DND-41 (cell line): ENCODE measurements around the gene IRF1.

Source experiments
- ATAC-seq: fragments of 200-7000 bp; cut with Tn5 transposase; 3 replicates; pipeline ENCODE4 v1.9.1; 2021; ENCODE audit warnings: low read depth; ENCODE audit not compliant: insufficient read depth
- DNase-seq: peaks from one replicate; pipeline ENCODE4 v3.0.0-alpha.2; 2020
- H2AFZ ChIP-seq: 2 replicates; pipeline ENCODE4 v1.6.0; 2012; ENCODE audit warnings: low read depth, low read length
- H3K27ac ChIP-seq: 2 replicates; pipeline ENCODE4 v1.5.1; 2012; ENCODE audit warnings: low read length, inconsistent platforms
- H3K27me3 ChIP-seq: fragments of 200-600 bp; sonication (generic); 2 replicates; pipeline ENCODE4 v1.6.0; 2012; ENCODE audit warnings: low read length, mild to moderate bottlenecking, inconsistent platforms; ENCODE audit not compliant: insufficient read depth, poor library complexity
- H3K36me3 ChIP-seq: 2 replicates; pipeline ENCODE4 v1.5.1; 2012; ENCODE audit warnings: low read length, inconsistent platforms; ENCODE audit not compliant: insufficient read depth
- H3K4me1 ChIP-seq: 2 replicates; pipeline ENCODE4 v1.5.1; 2012; ENCODE audit warnings: mild to moderate bottlenecking, low read length; ENCODE audit not compliant: insufficient read depth
- H3K4me2 ChIP-seq: 2 replicates; pipeline ENCODE4 v1.6.0; 2012; ENCODE audit warnings: mild to moderate bottlenecking, moderate library complexity, low read length, inconsistent platforms; ENCODE audit not compliant: insufficient read depth
- H3K4me3 ChIP-seq, 2 experiments: fragments of 200-600 bp in 1 of 2; shearing (Covaris generic) in 1 of 2; 2 replicates each; pipeline ENCODE4 v1.5.1; 2012 to 2016; ENCODE audit warnings: inconsistent platforms in 2 of 2, low read length in 2 of 2, mild to moderate bottlenecking in 2 of 2, low read depth in 1 of 2, moderate library complexity in 1 of 2
- H3K79me2 ChIP-seq: 2 replicates; pipeline ENCODE4 v1.6.0; 2012; ENCODE audit warnings: low read length, inconsistent platforms; ENCODE audit not compliant: insufficient read depth
- H3K9ac ChIP-seq: 2 replicates; pipeline ENCODE4 v1.6.0; 2012; ENCODE audit warnings: low read depth, mild to moderate bottlenecking, inconsistent platforms, low read length, moderate library complexity
- H3K9me3 ChIP-seq: 2 replicates; pipeline ENCODE4 v1.5.1; 2012; ENCODE audit warnings: low read length, moderate library complexity, mild to moderate bottlenecking, inconsistent platforms; ENCODE audit not compliant: insufficient read depth, severe bottlenecking
- H4K20me1 ChIP-seq: 2 replicates; pipeline ENCODE4 v1.6.0; 2012; ENCODE audit warnings: low read length; ENCODE audit not compliant: insufficient read depth
- EZH2 ChIP-seq: IDR thresholded peaks from 3 replicates; pipeline ENCODE4 v1.6.1; 2012; ENCODE audit warnings: borderline replicate concordance, low read depth, mild to moderate bottlenecking, moderate library complexity, low read length, inconsistent platforms; ENCODE audit not compliant: severe bottlenecking
- TF ChIP-seq, protein P1 (sequence below): IDR thresholded peaks from 2 replicates; pipeline ENCODE4 v1.5.1; 2012; ENCODE audit warnings: borderline replicate concordance, low read length, moderate library complexity, mild to moderate bottlenecking; ENCODE audit not compliant: poor library complexity, severe bottlenecking; ENCODE audit errors: extremely low read depth

The IRF1 gene

DNA sequence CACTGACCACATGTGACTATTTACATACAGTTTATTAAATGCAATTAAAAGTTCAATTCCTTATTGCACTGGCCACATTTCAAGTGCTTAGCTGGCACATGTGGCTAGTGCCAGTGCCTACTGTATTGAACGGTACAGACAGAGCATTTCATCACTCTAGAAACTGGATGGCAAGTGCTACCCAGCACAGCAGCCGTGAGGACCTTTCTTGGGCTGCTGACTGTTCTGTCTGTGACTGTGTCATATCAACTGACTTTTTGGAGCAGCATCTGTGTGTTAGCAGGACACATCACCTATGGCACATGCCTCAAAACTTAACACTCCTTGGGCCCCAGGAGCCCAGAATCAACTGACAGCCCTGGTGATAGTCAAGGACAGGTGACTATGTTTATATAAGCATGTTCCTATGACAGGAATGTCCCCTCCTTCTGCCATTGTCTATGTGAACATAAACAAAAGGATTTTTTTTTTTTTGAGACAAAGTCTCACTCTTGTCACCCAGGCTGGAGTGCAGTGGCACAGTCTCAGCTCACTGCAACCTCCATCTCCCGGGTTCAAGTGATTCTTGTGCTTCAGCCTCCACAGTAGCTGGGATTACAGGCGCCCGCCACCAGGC is 8.9 kb downstream of the IRF1 start:
- peaks cover 39% of the 10 kb centered on the region for H4K20me1 ChIP-seq
- H3K27ac ChIP-seq: peak overlapping the region; percentile 71
- no peak overlapping the region for H3K9ac ChIP-seq
- DNase-seq: peak; percentile 37
- peak; percentile 22 for ATAC-seq
- peaks cover 62% of the 10 kb centered on the region for H3K36me3 ChIP-seq
- H3K4me2 ChIP-seq: no peak overlapping the region
- H3K4me3 ChIP-seq: no peak overlapping the region
- no peaks in the 10 kb centered on the region for H3K27me3 ChIP-seq
- H3K9me3 ChIP-seq: no peaks in the 10 kb centered on the region
- H2AFZ ChIP-seq: no peak overlapping the region
- H3K4me1 ChIP-seq: peaks cover 36% of the 10 kb centered on the region
- TF ChIP-seq EZH2: no peak
- TF ChIP-seq, protein P1, sequence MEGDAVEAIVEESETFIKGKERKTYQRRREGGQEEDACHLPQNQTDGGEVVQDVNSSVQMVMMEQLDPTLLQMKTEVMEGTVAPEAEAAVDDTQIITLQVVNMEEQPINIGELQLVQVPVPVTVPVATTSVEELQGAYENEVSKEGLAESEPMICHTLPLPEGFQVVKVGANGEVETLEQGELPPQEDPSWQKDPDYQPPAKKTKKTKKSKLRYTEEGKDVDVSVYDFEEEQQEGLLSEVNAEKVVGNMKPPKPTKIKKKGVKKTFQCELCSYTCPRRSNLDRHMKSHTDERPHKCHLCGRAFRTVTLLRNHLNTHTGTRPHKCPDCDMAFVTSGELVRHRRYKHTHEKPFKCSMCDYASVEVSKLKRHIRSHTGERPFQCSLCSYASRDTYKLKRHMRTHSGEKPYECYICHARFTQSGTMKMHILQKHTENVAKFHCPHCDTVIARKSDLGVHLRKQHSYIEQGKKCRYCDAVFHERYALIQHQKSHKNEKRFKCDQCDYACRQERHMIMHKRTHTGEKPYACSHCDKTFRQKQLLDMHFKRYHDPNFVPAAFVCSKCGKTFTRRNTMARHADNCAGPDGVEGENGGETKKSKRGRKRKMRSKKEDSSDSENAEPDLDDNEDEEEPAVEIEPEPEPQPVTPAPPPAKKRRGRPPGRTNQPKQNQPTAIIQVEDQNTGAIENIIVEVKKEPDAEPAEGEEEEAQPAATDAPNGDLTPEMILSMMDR: no peak
- H3K79me2 ChIP-seq: peaks cover 77% of the 10 kb centered on the region

DNA sequence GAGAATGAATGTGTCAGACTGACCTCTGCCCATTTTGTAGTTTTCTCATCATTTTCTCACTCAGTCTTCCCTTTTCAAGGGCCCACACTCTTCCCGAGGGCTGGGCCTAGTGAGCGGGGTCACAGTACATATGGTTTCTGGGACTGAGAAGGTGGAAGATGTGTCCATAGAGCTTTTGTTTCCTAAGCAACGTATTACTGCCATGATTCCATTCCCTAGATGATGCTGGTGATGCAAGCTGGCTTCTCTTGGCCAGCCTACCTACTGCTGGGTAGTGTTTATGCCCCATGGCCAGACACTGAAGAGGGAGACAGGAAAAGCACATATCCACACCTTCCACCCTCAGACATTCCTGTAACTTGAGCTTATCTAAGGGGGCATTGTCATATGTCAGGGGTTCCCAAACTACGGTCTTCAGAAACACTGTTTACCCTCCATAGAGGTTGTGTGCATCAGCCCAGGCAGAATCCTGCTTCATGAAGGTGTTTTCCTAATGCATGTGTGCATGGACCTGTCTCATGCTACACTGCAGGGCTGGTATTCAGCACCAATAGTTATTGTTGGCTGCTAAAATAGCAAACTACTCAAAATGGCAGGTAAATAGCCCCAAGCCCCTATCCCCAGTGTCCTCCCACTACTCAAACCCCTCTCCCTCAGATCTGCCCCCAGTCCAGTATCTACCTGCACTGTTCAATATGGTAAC is 9.5 kb downstream of the IRF1 start:
- no peaks in the 10 kb centered on the region for H3K9me3 ChIP-seq
- H3K27ac ChIP-seq: peak overlapping the region; percentile 71
- peaks cover 60% of the 10 kb centered on the region for H3K36me3 ChIP-seq
- H3K4me1 ChIP-seq: peaks cover 29% of the 10 kb centered on the region
- peak; percentile 51 for DNase-seq
- H3K4me2 ChIP-seq: no peak overlapping the region
- H3K4me3 ChIP-seq: no peak overlapping the region
- ATAC-seq: peak; percentile 22
- no peaks in the 10 kb centered on the region for H3K27me3 ChIP-seq
- H4K20me1 ChIP-seq: peaks cover 33% of the 10 kb centered on the region
- H3K9ac ChIP-seq: no peak overlapping the region
- TF ChIP-seq, protein P1: no peak
- TF ChIP-seq EZH2: no peak
- no peak overlapping the region for H2AFZ ChIP-seq
- peaks cover 76% of the 10 kb centered on the region for H3K79me2 ChIP-seq

DNA sequence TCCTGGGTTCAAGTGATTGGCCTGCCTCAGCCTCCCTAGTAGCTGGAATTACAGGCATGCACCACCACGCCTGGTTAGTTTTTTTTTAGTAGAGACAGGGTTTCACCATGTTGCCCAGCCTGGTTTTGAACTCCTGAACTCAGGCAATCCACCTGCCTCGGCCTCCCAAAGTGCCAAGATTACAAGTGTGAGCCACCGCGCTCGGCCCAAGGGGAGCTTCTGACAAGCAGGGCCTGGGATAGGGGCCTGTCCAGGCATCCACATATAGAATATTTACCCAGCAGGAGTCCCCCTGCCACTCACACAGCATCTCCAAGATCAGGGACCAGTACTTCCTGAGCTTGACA is 10.1 kb downstream of the IRF1 start:
- H3K9me3 ChIP-seq: no peaks in the 10 kb centered on the region
- H3K36me3 ChIP-seq: peaks cover 60% of the 10 kb centered on the region
- no peak overlapping the region for H3K9ac ChIP-seq
- no peak overlapping the region for H3K4me3 ChIP-seq
- peak; percentile 22; the same call in 2 of the 3 replicates for ATAC-seq
- TF ChIP-seq, protein P1: no peak
- TF ChIP-seq EZH2: no peak
- peaks cover 24% of the 10 kb centered on the region for H3K4me1 ChIP-seq
- DNase-seq: no peak
- peak overlapping the region; percentile 71 for H3K27ac ChIP-seq
- H2AFZ ChIP-seq: no peak overlapping the region
- no peaks in the 10 kb centered on the region for H3K27me3 ChIP-seq
- H4K20me1 ChIP-seq: peaks cover 27% of the 10 kb centered on the region
- peaks cover 76% of the 10 kb centered on the region for H3K79me2 ChIP-seq
- H3K4me2 ChIP-seq: no peak overlapping the region
